Sigmoid colon (tissue), 7 donors: ENCODE measurements around the gene KCNK1. TPM values are rescaled to one million over a fixed set of nuclear protein-coding genes. Genes with fewer than 3 reads are reported as not detected.
"Not testable (repeated sequence)": the region's sequence is repeated elsewhere in the genome, so short reads cannot be mapped to it uniquely, and the experiment has no call there.

Source experiments
- DNase-seq: peaks from one replicate; pipeline ENCODE4 v3.0.0-alpha.2; 2019
- H3K27ac ChIP-seq, 4 donors: fragments of 200-600 bp; sonication (generic); one replicate each; pipeline ENCODE4 v1.5.1; 2016 to 2019; ENCODE audit warnings: mild to moderate bottlenecking in 1 of 4
- H3K27me3 ChIP-seq, 3 donors: fragments of 200-600 bp; sonication (generic); one replicate each; pipeline ENCODE4 v1.5.1; 2019; ENCODE audit warnings: mild to moderate bottlenecking in 1 of 3
- H3K36me3 ChIP-seq, 4 donors: fragments of 200-600 bp; sonication (generic); one replicate each; pipeline ENCODE4 v1.5.1; 2016 to 2019
- H3K4me1 ChIP-seq, 4 donors: fragments of 200-600 bp; sonication (generic); one replicate each; pipeline ENCODE4 v1.5.1; 2017 to 2019
- H3K4me3 ChIP-seq, 4 donors: fragments of 200-600 bp; sonication (generic); one replicate each; pipeline ENCODE4 v1.5.1; 2017 to 2019; ENCODE audit warnings: mild to moderate bottlenecking in 2 of 4, moderate library complexity in 1 of 4
- H3K9me3 ChIP-seq, 4 donors: fragments of 200-600 bp in 3 of 4; sonication (generic) in 3 of 4; one replicate each; pipeline versions ENCODE4 v1.5.1 to v1.6.1; 2013 to 2019
- CTCF ChIP-seq, 4 experiments: fragments of 450-650 bp in 3 of 4; fragments of 200-600 bp in 1 of 4; IDR thresholded peaks; one replicate each; pipeline ENCODE4 v1.5.1; 2016 to 2019; ENCODE audit warnings: antibody characterized with exemption in 4 of 4, mild to moderate bottlenecking in 3 of 4, moderate library complexity in 2 of 4
- EP300 ChIP-seq, 4 donors: sonication (generic); formaldehyde crosslinking; IDR thresholded peaks; one replicate each; pipeline ENCODE4 v1.6.1; 2017; ENCODE audit warnings: antibody characterized with exemption in 4 of 4
- POLR2A ChIP-seq, 2 donors: fragments of 450-650 bp; IDR thresholded peaks; one replicate each; pipeline ENCODE4 v1.6.1; 2016; ENCODE audit warnings: antibody characterized with exemption in 2 of 2, mild to moderate bottlenecking in 2 of 2, moderate library complexity in 2 of 2
- POLR2AphosphoS5 ChIP-seq, 4 donors: sonication (generic); formaldehyde crosslinking; IDR thresholded peaks; one replicate each; pipeline ENCODE4 v1.6.1; 2017; ENCODE audit warnings: antibody characterized with exemption in 4 of 4
- WGBS, 2 donors: extraction: QIAGEN DNeasy Blood & Tissue Kit; methylation state at CpG; one replicate each; pipeline ENCODE4 v1.1.7; 2013; 5-methylcytosine and 5-hydroxymethylcytosine counted together
- intact Hi-C: fragments of 100-400 bp; cut with DNase I; formaldehyde crosslinking; loops from one replicate; pipeline ENCODE4 v1.15.1; 2023
- polyA plus RNA-seq, 3 donors: library from polyadenylated mRNA; stranded (reverse); fragments of 200-250 nt; gene quantifications; one replicate each; pipeline ENCODE4 v1.2.3, GENCODE V29; 2013
- total RNA-seq, 4 donors: library from RNA; depleted of rRNA; stranded (reverse); fragments of >200 nt; gene quantifications; one replicate each; pipeline ENCODE4 v1.1.0, GENCODE V29; 2016
- donor health status: healthy with polysubstance abuse.
- donor health status: Bipolar disorder and iron deficiency.
- donor health status: healthy.

Gene KCNK1
- total and polyA plus RNA-seq, 7 donors: 0.95 to 26.8 (median 12.8) TPM; not detected in 1

GRCh38 chr1:233608988-233609387 lies 4.9 kb upstream of the KCNK1 start:
- Histone ChIP-seq H3K9me3 (peaks cover 0 to 1% (median 0%) of the 10 kb centered on the region in 4 donors), H3K4me1 (peaks cover 0 to 4% (median 2%) of the 10 kb centered on the region in 4 donors), H3K36me3 (no peaks in the 10 kb centered on the region), H3K27me3 (peaks cover 0 to 9% (median 0%) of the 10 kb centered on the region in 3 donors), H3K4me3 (no peak overlapping the region), H3K27ac (no peak overlapping the region)
- WGBS, 2 donors: 92% methylated on average over 3 of the region's 3 CpGs
- intact Hi-C loops: no loop called here
- TF ChIP-seq CTCF (IDR thresholded peaks at IDR 0.05) (no peak), EP300 (IDR thresholded peaks at IDR 0.05) (no peak), POLR2A (IDR thresholded peaks at IDR 0.05) (no peak), POLR2AphosphoS5 (IDR thresholded peaks at IDR 0.05) (no peak)
- DNase-seq: no peak

- DNase-seq: no peak
- no peaks in the 10 kb centered on the region for H3K36me3 ChIP-seq
- intact Hi-C loops: no loop called here
- TF ChIP-seq EP300 (IDR thresholded peaks at IDR 0.05) (no peak), POLR2A (IDR thresholded peaks at IDR 0.05) (no peak), CTCF (IDR thresholded peaks at IDR 0.05) (no peak), POLR2AphosphoS5 (IDR thresholded peaks at IDR 0.05) (no peak)
- H3K4me3 ChIP-seq: no peak overlapping the region
- peaks cover 5 to 19% (median 9%) of the 10 kb centered on the region in 3 donors for H3K27me3 ChIP-seq
- 84 to 85% methylated on average over 4 of the region's 4 CpGs for WGBS, 2 donors
- peaks cover 0 to 1% (median 0%) of the 10 kb centered on the region in 4 donors for H3K9me3 ChIP-seq
- no peak overlapping the region for H3K27ac ChIP-seq
- H3K4me1 ChIP-seq: peaks cover 0 to 13% (median 10%) of the 10 kb centered on the region in 4 donors
These were observed 4.0 kb upstream of the KCNK1 start for GRCh38 chr1:233609926-233610325.

DNA sequence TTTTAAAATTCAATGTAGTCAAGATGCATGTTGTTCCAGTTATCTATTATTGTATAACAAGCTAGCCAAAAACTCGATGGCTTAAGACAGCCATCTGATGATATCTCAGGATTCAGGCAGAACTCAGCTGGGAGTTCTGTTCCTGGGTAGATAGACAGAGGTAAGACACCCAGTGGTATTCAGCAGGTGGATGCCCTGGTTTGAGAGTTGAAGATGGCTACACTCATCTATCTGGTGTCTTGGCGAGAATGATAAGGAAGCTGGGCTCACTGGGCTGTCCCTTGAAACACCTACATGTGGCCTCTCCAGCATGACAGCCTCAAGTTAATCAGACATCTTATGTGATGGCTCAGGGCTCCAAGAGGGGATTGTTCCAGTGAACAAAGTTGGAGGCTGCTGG lies 3.3 kb upstream of the KCNK1 start:
- DNase-seq: no peak
- no peak overlapping the region for H3K27ac ChIP-seq
- no peaks in the 10 kb centered on the region for H3K36me3 ChIP-seq
- no peak for TF ChIP-seq CTCF (IDR thresholded peaks at IDR 0.05)
- TF ChIP-seq EP300 (IDR thresholded peaks at IDR 0.05): no peak
- no peak for TF ChIP-seq POLR2A (IDR thresholded peaks at IDR 0.05)
- no peak for TF ChIP-seq POLR2AphosphoS5 (IDR thresholded peaks at IDR 0.05)
- H3K4me1 ChIP-seq: peaks cover 0 to 13% (median 10%) of the 10 kb centered on the region in 4 donors
- H3K9me3 ChIP-seq: no peaks in the 10 kb centered on the region
- H3K4me3 ChIP-seq: no peak overlapping the region
- H3K27me3 ChIP-seq: peaks cover 7 to 26% (median 16%) of the 10 kb centered on the region in 3 donors
- intact Hi-C loops: no loop called here
- WGBS, 2 donors: 93 to 96% methylated on average over 2 of the region's 2 CpGs

GRCh38 chr1:233611363-233611762 lies 2.5 kb upstream of the KCNK1 start:
- H3K27ac ChIP-seq, H3K9me3 ChIP-seq, DNase-seq, intact Hi-C loops, H3K4me3 ChIP-seq, H3K36me3 ChIP-seq: not testable (repeated sequence)
- 39 to 51% methylated on average over 5 of the region's 5 CpGs for WGBS, 2 donors
- Histone ChIP-seq H3K4me1 (peaks cover 0 to 13% (median 10%) of the 10 kb centered on the region in 4 donors), H3K27me3 (peaks cover 8 to 26% (median 19%) of the 10 kb centered on the region in 3 donors)

- H3K36me3 ChIP-seq: no peaks in the 10 kb centered on the region
- 1 to 2% methylated on average over 43 of the region's 43 CpGs for WGBS, 2 donors
- peaks cover 8 to 26% (median 19%) of the 10 kb centered on the region in 3 donors for H3K27me3 ChIP-seq
- TF ChIP-seq CTCF (IDR thresholded peaks at IDR 0.05) (no peak), EP300 (IDR thresholded peaks at IDR 0.05) (no peak), POLR2AphosphoS5 (IDR thresholded peaks at IDR 0.05) (no peak), POLR2A (IDR thresholded peaks at IDR 0.05) (no peak)
- peak overlapping the region; percentile 21 to 48 (median 44) for H3K4me3 ChIP-seq
- no peaks in the 10 kb centered on the region for H3K9me3 ChIP-seq
- H3K27ac ChIP-seq: peak overlapping the region in 3 of 4 donors; percentile 14 to 37 (median 30)
- H3K4me1 ChIP-seq: peaks cover 0 to 13% (median 10%) of the 10 kb centered on the region in 4 donors
- no peak for DNase-seq
- intact Hi-C loops: no loop called here
These were observed 352 bp downstream of the KCNK1 start for GRCh38 chr1:233614173-233614742.
